Measurements from ENCODE around the gene ROCK1. TPM values are rescaled to one million over a fixed set of nuclear protein-coding genes. Genes with fewer than 3 reads are reported as not detected.

ROCK1 gene
- total RNA-seq, 1 donor from 2014 or later: 35.3 TPM

- no peak for DNase-seq (ENCODE audit: low read depth)
- H3K4me3 ChIP-seq (ENCODE audit: low read depth, low read length): no peak overlapping the region
- no peaks in the 10 kb centered on the region for H3K27me3 ChIP-seq (ENCODE audit: control insufficient read depth, insufficient read depth, low read length)
- no peak for TF ChIP-seq CTCF (IDR thresholded peaks at IDR 0.05; ENCODE audit: insufficient read depth, low read length, poor library complexity, severe bottlenecking)
- H3K36me3 ChIP-seq (ENCODE audit: control insufficient read depth, insufficient read depth, low read length): no peaks in the 10 kb centered on the region
These were observed 23.3 kb upstream of the ROCK1 start for GRCh38 chr18:21134895-21135294.

GRCh38 chr18:21132398-21132918, 20.8 kb upstream of the ROCK1 start:
- no peak for TF ChIP-seq CTCF (IDR thresholded peaks at IDR 0.05; ENCODE audit: insufficient read depth, low read length, poor library complexity, severe bottlenecking)
- no peak for DNase-seq (ENCODE audit: low read depth)

GRCh38 chr18:21131698-21132227, 20.1 kb upstream of the ROCK1 start:
- DNase-seq (ENCODE audit: low read depth): no peak
- no peaks in the 10 kb centered on the region for H3K36me3 ChIP-seq (ENCODE audit: control insufficient read depth, insufficient read depth, low read length)
- H3K4me3 ChIP-seq (ENCODE audit: low read depth, low read length): no peak overlapping the region
- no peaks in the 10 kb centered on the region for H3K27me3 ChIP-seq (ENCODE audit: control insufficient read depth, insufficient read depth, low read length)
- no peak for TF ChIP-seq CTCF (IDR thresholded peaks at IDR 0.05; ENCODE audit: insufficient read depth, low read length, poor library complexity, severe bottlenecking)

More at GRCh38 chr18:21132398-21132918, 20.8 kb upstream of the ROCK1 start:
- Histone ChIP-seq H3K27me3 (ENCODE audit: control insufficient read depth, insufficient read depth, low read length) (no peaks in the 10 kb centered on the region), H3K36me3 (ENCODE audit: control insufficient read depth, insufficient read depth, low read length) (no peaks in the 10 kb centered on the region), H3K4me3 (ENCODE audit: low read depth, low read length) (no peak overlapping the region)

- DNase-seq (ENCODE audit: low read depth): no peak
- TF ChIP-seq CTCF (IDR thresholded peaks at IDR 0.05; ENCODE audit: insufficient read depth, low read length, poor library complexity, severe bottlenecking): no peak
These were observed 18.1 kb upstream of the ROCK1 start for GRCh38 chr18:21129566-21130216.

GRCh38 chr18:21123290-21123926, 11.8 kb upstream of the ROCK1 start:
- TF ChIP-seq CTCF (IDR thresholded peaks at IDR 0.05; ENCODE audit: insufficient read depth, low read length, poor library complexity, severe bottlenecking): no peak
- Histone ChIP-seq H3K36me3 (ENCODE audit: control insufficient read depth, insufficient read depth, low read length) (no peaks in the 10 kb centered on the region), H3K27me3 (ENCODE audit: control insufficient read depth, insufficient read depth, low read length) (no peaks in the 10 kb centered on the region), H3K4me3 (ENCODE audit: low read depth, low read length) (no peak overlapping the region)
- no peak for DNase-seq (ENCODE audit: low read depth)

More at GRCh38 chr18:21129566-21130216, 18.1 kb upstream of the ROCK1 start:
- Histone ChIP-seq H3K27me3 (ENCODE audit: control insufficient read depth, insufficient read depth, low read length) (no peaks in the 10 kb centered on the region), H3K4me3 (ENCODE audit: low read depth, low read length) (no peak overlapping the region), H3K36me3 (ENCODE audit: control insufficient read depth, insufficient read depth, low read length) (no peaks in the 10 kb centered on the region)

Data from kidney epithelial cell (primary cell).